SKM-1 (cell line): ENCODE data around the gene STX2.

ENCODE experiments used
- DNase-seq: peaks from one replicate; lab custom pipeline; 2025; ENCODE audit not compliant: unreplicated experiment; lab: John Stamatoyannopoulos, UW

STX2 gene

DNA sequence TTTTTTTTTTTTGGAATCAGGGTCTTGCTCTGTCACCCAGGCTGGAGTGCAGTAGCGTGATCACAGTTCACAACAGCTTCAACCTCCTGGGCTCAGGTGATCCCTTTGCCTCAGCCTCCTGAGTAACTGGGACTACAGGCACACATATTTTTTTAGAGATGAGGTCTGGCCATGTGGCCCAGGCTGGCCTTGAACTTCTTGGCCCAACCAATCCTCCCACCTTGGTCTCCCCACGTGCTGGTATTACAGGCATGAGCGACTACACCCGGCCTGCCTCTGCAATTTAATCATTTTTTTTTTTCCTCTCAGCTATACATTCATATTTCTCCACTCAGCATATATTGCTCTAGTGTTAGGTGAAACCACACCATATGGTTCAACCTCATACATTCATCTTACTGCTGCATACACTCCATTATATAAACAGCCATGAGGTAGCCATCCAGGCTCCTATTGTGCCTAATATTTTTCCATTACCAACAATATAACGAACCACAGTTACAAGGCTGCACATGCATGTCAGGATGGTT, 7.1 kb downstream of the STX2 start:
- DNase-seq, result no peak

DNA sequence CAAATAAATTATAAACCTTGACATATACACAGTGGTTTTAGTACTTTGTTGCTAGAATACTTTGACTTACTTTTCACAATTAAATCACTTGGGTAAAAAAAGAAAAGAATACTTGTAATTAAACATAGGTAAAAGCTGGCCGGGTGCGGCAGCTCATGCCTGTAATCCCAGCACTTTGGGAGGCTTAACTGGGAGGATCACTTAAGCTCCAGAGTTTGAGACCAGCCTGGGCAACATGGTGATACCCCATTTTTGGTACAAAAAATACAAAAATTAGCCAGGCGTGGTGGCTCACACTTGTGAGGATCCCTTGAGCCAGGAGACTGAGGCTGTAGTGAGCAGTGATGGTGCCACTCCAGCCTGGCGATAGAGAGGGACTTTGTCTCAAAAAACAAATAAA, 7.8 kb downstream of the STX2 start:
- no peak for DNase-seq

DNA sequence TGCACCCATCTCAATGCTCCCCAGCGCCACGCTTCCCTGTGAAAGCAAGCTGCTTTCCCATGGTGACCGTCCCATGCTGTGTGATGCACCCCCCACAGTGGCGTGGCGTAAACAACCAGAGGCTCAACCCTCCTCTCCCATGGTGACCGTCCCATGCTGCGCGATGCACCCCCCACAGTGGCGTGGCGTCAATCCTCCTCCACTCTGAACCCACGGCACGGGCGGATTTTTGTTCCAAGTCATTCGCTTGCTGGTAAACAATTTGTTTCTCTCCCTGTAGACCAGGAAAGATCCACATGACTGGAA, 8.9 kb downstream of the STX2 start:
- no peak for DNase-seq

DNA sequence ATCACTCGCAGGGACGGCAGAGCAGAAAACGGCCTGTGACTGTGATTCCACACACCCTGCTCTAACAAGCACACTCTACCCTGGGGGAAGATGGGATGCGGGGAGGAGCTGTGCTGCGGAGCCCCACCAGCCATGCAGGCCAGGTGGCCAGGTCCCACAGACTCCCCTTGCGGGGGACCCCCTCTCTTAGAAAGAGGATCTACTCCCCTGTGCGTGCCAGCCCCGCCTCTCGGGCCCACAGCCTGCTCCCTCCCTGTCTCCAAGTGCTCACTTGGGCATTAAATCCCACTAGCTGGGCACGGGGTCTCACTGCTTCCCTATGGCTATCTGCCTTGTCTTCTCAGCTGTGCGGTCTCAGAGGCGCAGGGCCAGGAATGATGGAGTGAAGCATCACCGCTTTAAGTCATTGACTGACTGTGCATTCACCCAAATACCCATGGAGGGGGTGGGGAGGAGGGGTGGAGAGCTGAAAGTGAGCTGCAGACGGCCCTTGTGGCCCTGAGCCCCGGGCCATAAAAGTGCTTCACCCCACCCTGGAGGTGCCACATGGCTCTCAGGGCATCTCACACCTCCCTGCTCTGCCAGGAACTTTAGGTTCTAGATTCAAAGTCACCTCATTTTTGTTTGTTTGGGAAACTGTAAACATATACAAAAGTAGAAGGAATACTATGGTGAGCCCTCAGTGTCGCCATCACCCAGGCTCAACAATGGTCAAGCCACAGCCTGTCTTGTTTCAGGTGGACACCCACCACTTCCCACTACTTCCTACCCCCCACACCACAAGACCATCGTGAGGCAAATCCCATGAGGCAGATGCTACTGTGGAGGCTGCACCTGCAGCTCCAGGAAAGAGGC, 9.4 kb downstream of the STX2 start:
- DNase-seq, result no peak

DNA sequence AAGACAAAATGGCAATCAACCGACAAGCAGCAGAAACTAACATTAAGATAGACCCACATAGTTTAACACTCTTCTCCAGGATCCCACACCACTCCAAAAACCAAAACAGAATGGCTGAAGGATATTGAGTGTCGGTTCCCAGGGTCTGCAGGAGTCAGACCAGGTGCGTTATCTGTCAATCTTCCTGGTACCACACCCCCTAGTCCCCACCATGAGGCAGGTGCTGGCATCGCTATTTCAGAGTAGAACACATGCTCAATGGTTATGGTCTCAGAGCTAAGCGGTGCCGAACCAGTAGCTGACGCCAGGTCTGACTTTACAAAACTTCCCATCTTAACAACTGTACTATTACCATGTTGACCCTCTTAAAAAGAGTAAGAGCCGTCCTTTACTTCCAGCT, 10.2 kb downstream of the STX2 start:
- DNase-seq, result no peak

DNA sequence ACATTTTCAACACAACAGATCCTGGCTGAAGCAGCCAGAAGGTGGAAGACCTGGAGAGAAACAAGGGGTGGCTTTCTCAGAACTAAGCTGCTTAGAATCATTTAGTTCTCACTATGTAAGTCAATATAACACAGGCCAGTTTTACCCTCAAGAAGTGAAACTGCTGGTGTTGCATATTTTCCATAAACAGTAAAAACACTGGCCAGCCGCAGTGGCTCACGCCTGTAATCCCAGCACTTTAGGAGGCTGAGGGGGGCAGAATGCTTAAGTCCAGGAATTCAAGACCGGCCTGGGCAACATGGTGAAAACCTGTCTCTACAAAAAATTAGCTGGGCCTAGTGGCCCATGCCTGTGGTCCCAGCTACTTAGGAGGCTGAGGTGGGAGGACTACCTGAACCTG, 11.6 kb downstream of the STX2 start:
- no peak for DNase-seq

DNA sequence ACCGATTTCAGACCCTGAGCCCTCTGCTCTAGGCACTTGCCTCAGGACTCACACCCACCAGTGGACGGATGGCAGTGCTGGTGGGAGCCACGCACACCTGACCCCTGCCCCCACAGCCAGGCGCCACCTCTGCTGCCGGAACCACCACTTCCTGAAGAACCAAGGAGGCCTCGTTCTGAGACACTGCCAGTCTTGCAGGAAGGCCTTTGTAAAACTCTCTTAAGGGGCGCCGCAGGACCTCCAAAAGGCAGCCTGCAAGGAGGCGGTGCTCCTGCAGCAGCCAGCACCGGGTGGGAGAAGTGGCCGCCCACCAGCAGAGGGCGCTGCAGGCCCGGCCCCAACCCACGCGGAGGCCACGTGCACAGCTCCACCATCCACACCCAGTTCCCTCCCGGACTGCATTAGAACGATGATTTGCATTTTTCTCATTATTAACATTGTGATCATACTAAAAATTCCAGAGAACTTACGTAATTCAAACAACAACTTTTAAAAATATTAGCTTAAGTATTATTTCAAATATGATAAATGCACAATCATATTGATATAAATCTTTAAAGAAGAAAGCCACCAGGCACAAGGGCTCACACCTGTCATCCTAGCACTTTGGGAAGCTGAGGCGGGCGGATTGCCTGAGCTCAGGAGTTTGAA, 12.8 kb downstream of the STX2 start:
- DNase-seq, result no peak

DNA sequence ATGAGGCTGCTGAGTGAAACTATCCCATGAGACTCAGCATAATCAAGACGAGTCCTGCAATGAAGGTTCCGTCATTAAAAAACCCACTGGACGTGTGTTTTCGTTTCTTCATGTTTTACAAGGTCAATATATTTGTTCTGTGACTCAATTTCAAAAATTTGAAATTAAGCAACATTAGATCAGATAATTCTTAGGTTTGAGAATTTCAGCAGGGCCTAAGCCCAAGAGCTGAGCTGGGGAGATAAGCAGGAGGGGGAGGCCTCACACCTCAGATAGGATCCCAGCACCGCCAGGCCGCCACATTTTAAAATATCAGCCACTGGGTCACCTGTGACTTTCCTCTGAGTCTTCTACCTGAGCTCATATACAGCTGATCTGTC, 13.3 kb downstream of the STX2 start:
- DNase-seq, result no peak

DNA sequence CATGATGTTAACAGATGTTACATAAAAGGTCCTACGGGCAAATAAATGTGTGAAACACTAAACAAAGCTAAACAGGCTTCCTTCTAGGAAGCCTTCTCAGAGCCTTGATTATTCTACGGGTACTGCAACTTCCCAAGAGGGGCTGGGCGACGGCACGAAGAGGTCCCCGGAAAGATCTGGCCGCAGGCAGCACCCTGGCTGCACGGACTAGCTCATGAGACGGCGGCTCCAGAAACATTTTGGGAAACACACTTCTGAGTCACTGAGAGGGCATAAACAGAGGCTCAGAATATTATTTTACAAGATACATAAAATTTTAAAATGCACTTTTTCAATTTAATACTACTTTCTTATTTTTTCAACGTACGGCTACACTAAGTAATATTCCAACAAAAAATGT, 19.4 kb downstream of the STX2 start:
- DNase-seq, result no peak

DNA sequence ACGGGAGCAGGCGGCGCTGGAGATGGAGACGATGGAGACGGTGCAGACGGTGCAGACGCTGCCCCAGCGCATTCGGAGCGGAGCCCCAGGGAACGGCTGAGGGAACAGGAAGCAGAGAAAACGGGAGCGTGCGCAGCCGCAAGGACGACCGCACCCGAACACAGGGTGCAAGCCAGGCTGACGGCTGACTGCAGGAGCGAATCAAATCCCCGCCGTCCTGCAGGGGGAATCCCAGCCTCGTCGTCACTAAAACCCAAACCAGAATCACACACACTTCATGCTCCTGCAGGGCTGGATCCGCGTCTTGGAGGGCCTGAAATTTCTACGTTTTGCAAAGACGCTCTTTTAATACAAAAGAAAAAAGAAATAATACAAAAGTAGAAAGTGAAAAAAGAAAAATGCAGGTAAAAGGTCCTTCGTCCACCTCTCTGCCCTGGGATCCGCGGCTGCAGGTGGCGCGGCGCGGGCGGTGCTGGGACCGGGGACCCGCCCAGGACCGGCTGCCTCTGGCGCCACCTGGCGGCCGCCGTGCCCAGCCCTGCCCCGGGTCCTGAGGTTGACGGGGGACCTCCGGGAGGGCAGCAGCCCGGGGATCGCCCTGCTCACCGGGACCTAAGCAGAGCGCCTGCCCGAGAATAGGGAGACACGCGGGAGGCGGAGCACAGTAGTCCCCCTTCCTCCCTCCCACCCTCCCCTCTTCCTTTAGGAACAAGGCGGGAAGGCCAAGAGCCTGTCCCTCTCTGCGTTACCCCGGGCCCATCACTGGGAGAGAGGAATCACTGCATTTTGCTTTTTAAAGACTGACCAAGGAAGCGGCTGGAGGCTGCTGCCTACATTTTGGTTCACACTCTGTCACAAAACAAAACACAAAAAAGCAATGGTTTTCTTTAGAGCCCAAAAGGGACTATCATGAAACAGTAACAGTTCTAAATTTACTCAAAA, 20.1 kb downstream of the STX2 start:
- DNase-seq, result no peak

DNA sequence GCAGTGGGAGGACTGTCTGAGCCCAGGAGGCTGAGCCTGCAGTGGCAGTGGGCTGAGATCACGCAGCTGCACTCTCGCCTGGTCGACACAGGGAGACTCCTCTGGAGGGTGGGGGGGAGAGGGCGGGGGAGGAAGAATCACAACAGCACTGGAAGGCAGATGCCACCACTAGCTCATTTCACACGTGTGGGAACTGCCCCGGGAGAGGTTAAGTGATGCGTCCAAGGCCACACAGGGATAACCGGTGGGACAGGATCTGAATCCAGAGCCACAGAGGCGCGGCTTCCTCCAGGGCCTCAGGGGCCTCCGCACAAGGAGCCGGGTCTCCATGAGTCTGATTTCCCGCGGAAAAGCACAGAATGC, 20.8 kb downstream of the STX2 start:
- no peak for DNase-seq

DNA sequence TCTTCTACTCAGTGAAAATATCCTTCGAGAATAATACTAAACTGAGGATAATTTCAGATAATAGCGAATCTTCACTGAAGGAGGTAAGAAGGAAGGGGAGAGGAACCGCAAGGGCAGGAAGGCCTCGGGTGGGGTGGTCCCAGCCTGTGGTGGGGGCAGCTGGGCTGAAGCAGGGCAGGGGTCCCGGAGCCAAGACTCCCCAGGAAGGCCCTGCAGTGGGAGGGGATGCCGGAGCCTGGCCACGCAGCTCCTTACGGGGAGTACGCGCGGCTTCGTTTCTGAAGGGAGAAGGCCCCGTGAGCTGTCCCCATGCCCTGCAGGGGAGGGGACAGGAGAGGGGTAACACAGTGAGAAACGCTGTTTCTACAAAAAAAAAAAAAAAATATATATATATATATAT, 21.2 kb downstream of the STX2 start:
- DNase-seq, result no peak

DNA sequence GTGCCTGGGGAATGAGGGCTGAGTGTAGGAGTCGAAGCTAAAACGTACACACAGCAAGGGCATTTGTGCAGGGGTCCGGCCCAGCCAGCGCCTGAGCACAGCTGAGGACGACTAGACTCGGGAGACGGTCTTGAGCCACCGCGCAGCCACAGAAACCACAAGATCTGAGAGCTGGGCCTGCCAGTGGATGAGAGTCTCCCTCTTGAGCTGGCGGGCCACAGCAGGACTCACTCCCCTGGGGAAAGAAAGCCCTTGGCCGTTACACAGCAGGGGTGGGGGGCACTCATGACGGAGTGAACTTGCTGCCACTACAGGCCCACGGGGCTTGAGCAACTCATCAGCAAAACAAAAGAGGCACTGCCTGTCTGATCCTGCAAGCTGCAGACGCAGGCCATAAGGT, 23.0 kb downstream of the STX2 start:
- DNase-seq, result no peak

DNA sequence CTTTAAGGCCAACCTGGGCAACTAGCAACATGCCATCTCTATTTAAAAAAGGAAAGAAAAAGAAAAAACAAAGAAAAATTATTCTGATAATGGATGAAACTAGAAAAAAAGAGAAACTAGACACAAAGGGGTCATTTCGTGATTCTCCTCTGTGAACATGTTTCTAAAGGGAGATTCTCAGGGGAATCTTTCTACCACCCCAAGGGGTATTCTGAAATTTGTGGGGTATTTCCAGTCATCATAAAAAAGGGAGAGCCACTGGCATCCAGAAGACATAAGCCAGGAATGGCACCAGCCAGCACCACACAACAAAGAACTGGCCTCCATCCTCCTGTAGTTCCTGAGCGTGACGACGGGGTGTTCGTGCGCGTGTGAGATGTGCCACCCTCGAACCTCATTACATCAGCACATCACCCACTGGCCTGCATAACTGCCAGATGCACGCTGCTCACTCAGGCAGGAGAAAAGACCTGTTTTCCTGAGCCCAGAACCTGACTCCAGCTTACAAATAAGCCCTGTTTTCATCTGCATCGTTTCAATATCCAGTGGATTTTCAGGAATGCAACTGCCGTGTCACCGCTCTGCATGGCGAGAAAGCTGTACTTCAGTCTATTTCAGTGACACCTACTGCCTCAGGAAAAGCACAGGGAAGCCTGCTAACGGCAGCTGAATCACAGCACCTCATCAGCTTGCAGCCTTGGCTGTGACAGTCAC, 23.9 kb downstream of the STX2 start:
- DNase-seq, result no peak

DNA sequence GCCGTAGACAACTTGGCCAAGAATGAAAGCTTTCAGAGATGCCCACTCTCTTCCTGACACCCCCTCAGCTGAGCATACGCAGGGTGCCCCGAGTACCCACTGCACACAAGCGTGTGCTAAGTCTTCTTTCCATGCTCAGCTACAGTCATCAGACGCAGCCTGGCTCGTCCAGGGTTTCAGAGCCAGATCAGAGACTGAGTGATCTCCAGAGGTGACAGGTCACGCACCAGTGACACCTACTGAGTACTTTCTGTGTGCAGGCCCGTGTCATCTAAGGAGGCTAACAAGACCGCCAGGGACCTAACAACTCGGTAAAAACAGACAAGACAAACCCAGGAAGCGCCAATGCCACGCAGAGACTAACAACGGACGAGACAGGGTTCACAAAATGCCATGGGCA, 25.1 kb downstream of the STX2 start:
- DNase-seq, result no peak

DNA sequence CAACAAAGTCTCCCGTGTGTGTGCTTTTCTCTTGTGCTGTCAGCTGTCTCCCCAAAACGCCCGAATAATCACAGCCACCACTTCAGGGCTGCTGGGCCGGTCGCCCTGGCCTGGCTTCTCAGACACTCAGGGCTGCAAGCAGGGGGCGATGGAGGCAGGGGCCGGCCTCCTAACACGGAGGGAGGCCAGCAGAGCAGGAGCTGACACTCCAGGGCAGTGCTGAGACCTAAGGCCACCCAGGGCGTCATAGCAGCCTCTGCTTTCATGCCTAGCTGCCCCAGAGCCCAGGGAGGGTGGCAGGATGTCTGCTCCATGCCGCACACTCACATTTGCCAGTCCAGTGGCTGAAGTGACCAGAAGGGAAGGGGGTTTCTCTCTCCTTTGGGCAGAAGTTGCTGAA, 25.6 kb downstream of the STX2 start:
- no peak for DNase-seq

DNA sequence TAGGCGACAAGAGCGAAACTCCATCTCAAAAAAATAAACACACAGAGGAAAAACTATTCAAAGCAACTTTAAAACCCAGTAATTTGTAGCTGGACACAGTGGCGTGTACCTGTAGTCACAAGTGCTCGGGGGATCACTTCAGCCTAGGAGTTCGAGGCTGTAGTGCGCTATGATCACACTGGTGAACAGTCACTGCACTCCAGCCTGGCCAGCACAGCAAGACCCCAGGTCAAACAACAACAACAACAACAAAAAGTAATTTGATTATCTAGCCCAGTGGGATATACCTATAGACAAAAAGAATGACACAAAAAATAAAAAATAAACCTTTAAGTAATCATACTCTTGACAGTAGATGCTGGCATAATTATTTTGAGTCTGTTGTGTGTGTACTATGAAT, 29.3 kb downstream of the STX2 start:
- no peak for DNase-seq

DNA sequence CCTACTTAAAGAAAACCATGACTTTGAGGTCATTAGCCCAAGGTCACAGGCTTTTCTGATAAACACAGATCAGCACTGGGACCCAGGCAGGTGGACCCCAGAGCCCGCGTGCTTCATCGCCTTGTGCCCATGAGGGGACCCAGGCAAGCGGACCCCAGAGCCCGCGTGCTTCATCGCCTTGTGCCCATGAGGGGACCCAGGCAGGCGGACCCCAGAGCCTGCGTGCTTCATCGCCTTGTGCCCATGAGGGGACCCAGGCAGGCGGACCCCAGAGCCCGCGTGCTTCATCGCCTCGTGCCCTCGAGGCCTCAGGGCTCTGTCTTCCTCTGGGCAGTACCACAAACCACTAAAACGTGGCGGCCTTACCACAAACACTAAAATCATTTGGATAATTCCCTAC, 31.7 kb downstream of the STX2 start:
- no peak for DNase-seq

DNA sequence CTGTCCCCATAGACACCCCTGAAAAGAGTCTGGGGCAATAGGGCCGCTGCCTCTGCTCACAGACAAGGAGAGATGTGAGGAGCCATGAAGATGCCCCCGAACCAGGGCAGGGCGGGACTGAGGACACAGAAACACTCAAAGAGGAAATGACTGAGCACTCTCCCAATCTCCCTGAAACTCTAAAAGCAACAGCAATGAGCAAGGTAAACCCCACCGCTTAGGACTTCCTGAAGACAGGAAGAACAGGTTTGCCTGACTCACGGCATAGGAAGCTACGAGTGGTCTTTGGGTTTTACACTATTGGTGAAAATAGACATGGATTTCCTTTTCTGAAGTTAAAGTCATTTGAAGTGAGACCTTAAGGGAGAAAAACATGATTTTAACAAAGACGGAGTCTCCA, 32.5 kb downstream of the STX2 start:
- DNase-seq, result no peak

DNA sequence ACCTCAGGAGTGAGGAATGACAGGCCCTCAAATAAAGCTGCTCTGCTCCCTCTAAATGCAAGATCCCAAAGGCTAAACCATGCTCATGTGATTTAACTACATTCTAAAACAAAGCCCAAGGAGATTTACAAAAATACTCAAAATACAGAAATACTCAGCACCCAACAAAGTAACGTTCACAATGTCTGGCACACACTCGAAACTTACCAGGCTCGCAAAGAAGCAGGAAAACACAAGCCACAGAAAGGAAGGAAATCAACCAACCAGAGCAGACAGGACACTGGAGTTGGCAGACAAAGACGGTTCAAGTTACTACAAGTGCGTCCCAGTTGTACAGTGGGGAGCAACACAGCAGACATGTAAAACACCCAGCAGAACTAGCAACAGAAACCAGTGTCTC, 33.4 kb downstream of the STX2 start:
- DNase-seq, result no peak

DNA sequence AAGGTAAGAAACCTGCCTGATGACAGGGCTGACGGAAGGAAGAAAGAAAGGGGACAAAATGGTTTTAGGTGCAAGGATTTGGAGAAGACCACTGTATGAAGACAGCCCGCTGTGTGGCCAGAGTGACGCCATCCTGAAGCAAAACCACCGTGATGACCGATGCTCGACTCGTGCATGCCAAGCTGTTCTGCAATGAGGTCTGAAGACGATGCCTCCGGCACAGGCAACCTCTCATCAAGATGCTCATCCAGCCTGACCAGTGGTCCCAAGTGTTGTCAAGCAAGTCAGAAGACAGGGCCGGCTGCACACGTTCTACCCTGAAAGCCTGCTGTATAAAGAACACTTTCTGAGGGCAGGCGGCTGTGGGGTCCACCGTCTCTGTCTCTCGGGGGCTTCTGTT, 34.8 kb downstream of the STX2 start:
- DNase-seq, result no peak
